ENCODE measurements around the gene SCIN.
"Not testable (repeated sequence)": the region's sequence is repeated elsewhere in the genome, so short reads cannot be mapped to it uniquely, and the experiment has no call there.

SCIN gene

DNA sequence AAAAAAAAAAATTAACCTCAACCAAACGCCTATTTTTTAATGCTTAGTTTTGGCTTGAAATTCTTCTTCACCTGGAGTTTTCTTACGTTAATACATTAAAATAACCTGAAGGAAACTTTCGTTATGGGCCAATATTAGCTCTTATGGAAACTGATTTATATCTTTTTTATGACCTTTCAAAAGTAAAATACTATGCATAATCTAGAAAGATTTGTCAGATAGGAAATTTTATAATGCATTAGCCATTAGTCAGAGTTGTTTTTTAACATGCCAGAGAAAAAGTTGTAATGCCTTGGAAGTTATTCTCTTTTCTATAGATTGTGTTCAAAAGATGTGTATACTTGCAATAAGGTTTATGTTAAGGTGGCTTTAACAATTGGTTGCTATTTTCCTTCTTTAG lies 82.6 kb downstream of the SCIN start:
- Histone ChIP-seq H3K36me3 (ENCODE audit: control insufficient read depth in 1 of 2, insufficient read depth in 2 of 2, low read length in 2 of 2) (no peaks in the 10 kb centered on the region), H3K9me3 (ENCODE audit: control insufficient read depth in 1 of 2, low read length in 2 of 2) (no peaks in the 10 kb centered on the region), H3K27me3 (ENCODE audit: low read depth, low read length) (no peaks in the 10 kb centered on the region), H3K27ac (ENCODE audit: low read length) (no peak overlapping the region), H3K4me3 (ENCODE audit: low read depth in 1 of 2, low read length in 2 of 2) (no peak overlapping the region), H3K4me1 (ENCODE audit: control insufficient read depth in 1 of 2, insufficient read depth in 2 of 2, low read length in 2 of 2) (no peaks in the 10 kb centered on the region)

- no peaks in the 10 kb centered on the region for H3K9me3 ChIP-seq (ENCODE audit: control insufficient read depth in 1 of 2, low read length in 2 of 2)
- H3K27ac ChIP-seq (ENCODE audit: low read length): no peak overlapping the region
- no peak overlapping the region for H3K4me3 ChIP-seq (ENCODE audit: low read depth in 1 of 2, low read length in 2 of 2)
- H3K36me3 ChIP-seq (ENCODE audit: control insufficient read depth in 1 of 2, insufficient read depth in 2 of 2, low read length in 2 of 2): no peaks in the 10 kb centered on the region
- no peaks in the 10 kb centered on the region for H3K27me3 ChIP-seq (ENCODE audit: low read depth, low read length)
- H3K4me1 ChIP-seq (ENCODE audit: control insufficient read depth in 1 of 2, insufficient read depth in 2 of 2, low read length in 2 of 2): no peaks in the 10 kb centered on the region
Observed at GRCh38 chr7:12653518-12653917, 83.0 kb downstream of the SCIN start.

DNA sequence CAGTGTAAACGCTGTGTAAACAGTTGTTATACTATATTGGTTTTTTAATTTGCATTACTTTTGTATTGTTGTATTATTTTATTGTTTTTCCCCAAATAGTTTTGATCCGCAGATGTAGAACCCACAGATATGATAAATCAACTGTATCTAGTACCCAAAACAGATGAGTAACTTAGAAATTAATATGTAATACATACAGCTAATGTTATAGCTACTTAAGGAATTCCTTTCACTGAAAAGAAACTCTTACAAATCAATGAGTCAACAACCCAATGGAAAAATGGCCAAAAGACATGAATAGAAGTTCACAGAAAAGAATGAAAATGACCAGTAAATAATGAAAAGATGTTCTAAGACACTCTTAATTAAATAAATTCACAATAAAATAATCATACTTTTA lies 84.6 kb downstream of the SCIN start:
- Histone ChIP-seq H3K9me3 (ENCODE audit: control insufficient read depth in 1 of 2, low read length in 2 of 2) (no peaks in the 10 kb centered on the region), H3K27ac (ENCODE audit: low read length) (no peak overlapping the region), H3K4me1 (ENCODE audit: control insufficient read depth in 1 of 2, insufficient read depth in 2 of 2, low read length in 2 of 2) (no peaks in the 10 kb centered on the region), H3K36me3 (ENCODE audit: control insufficient read depth in 1 of 2, insufficient read depth in 2 of 2, low read length in 2 of 2) (no peaks in the 10 kb centered on the region), H3K4me3 (ENCODE audit: low read depth in 1 of 2, low read length in 2 of 2) (no peak overlapping the region), H3K27me3 (ENCODE audit: low read depth, low read length) (no peaks in the 10 kb centered on the region)

- not testable (repeated sequence) for H3K4me3 ChIP-seq (ENCODE audit: low read depth in 1 of 2, low read length in 2 of 2); H3K4me1 ChIP-seq (ENCODE audit: control insufficient read depth in 1 of 2, insufficient read depth in 2 of 2, low read length in 2 of 2); H3K9me3 ChIP-seq (ENCODE audit: control insufficient read depth in 1 of 2, low read length in 2 of 2); H3K27ac ChIP-seq (ENCODE audit: low read length); H3K36me3 ChIP-seq (ENCODE audit: control insufficient read depth in 1 of 2, insufficient read depth in 2 of 2, low read length in 2 of 2); H3K27me3 ChIP-seq (ENCODE audit: low read depth, low read length)
Observed at GRCh38 chr7:12660423-12660822, 89.9 kb downstream of the SCIN start.

DNA sequence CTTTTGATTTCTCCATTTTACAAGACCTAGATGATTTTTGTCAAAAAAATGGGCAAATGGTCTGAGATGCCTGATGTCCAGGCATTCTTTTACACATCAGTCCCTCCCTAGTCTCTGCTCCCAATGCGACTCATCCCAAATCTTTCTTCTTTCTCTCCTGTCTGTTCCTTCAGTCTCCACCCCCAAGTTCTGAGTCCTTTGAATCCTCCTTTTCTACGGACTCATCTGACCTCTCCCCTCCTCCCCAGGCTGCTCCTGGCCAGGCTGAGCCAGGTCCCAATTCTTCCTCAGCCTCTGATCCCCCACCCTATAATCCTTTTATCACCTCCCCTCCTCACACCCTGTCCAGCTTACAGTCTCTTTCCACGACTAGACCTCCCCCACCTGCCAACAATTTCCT lies 90.5 kb downstream of the SCIN start:
- H3K27me3 ChIP-seq (ENCODE audit: low read depth, low read length); H3K9me3 ChIP-seq (ENCODE audit: control insufficient read depth in 1 of 2, low read length in 2 of 2); H3K4me3 ChIP-seq (ENCODE audit: low read depth in 1 of 2, low read length in 2 of 2); H3K4me1 ChIP-seq (ENCODE audit: control insufficient read depth in 1 of 2, insufficient read depth in 2 of 2, low read length in 2 of 2); H3K27ac ChIP-seq (ENCODE audit: low read length); H3K36me3 ChIP-seq (ENCODE audit: control insufficient read depth in 1 of 2, insufficient read depth in 2 of 2, low read length in 2 of 2): not testable (repeated sequence)

GRCh38 chr7:12661581-12661980 lies 91.1 kb downstream of the SCIN start:
- Histone ChIP-seq H3K4me3 (ENCODE audit: low read depth in 1 of 2, low read length in 2 of 2) (no peak overlapping the region), H3K27me3 (ENCODE audit: low read depth, low read length) (no peaks in the 10 kb centered on the region), H3K4me1 (ENCODE audit: control insufficient read depth in 1 of 2, insufficient read depth in 2 of 2, low read length in 2 of 2) (peaks cover 0 to 4% of the 10 kb centered on the region in 2 donors), H3K27ac (ENCODE audit: low read length) (no peak overlapping the region), H3K36me3 (ENCODE audit: control insufficient read depth in 1 of 2, insufficient read depth in 2 of 2, low read length in 2 of 2) (no peaks in the 10 kb centered on the region), H3K9me3 (ENCODE audit: control insufficient read depth in 1 of 2, low read length in 2 of 2) (no peaks in the 10 kb centered on the region)

GRCh38 chr7:12670000-12670729 lies 99.6 kb downstream of the SCIN start:
- Histone ChIP-seq H3K4me1 (ENCODE audit: control insufficient read depth in 1 of 2, insufficient read depth in 2 of 2, low read length in 2 of 2) (peaks cover 0 to 7% of the 10 kb centered on the region in 2 donors), H3K9me3 (ENCODE audit: control insufficient read depth in 1 of 2, low read length in 2 of 2) (no peaks in the 10 kb centered on the region), H3K36me3 (ENCODE audit: control insufficient read depth in 1 of 2, insufficient read depth in 2 of 2, low read length in 2 of 2) (no peaks in the 10 kb centered on the region), H3K4me3 (ENCODE audit: low read depth in 1 of 2, low read length in 2 of 2) (no peak overlapping the region), H3K27me3 (ENCODE audit: low read depth, low read length) (no peaks in the 10 kb centered on the region), H3K27ac (ENCODE audit: low read length) (peak overlapping the region; percentile 53)

DNA sequence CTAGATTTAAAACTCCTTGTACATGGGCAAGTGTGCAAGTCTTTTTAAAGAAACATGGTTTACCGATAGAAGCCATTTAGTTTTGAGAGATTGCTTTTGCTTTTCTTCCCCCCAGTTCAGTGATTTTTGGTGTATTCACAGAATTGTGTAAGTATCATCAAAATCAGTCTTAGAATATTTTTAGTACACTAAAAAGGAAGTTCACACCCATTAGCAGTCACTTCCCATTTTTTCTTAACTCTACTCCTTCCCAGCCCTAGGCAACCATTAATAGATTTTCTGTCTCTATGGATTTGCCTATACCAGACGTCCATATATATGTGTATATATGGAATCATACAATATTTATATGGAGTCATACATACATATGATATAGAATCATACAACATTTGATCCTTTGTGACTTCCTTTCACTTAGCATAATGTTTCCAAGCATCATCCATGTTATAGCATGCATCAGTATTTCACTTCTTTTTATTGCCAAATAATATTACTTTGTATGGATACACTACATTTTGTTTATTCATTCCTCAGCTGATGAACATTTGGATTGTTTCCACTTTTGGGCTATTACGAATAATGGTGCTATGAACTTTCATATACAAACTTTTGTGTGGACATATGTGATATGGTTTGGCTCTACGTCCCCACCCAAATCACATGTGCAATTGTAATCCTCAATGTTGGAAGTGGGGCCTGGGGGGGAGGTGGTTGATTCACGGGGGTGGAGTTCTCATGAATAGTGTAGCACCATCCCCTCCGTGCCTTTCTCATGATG lies 100.4 kb downstream of the SCIN start:
- Histone ChIP-seq H3K27me3 (ENCODE audit: low read depth, low read length) (no peaks in the 10 kb centered on the region), H3K27ac (ENCODE audit: low read length) (peak overlapping the region; percentile 53), H3K4me1 (ENCODE audit: control insufficient read depth in 1 of 2, insufficient read depth in 2 of 2, low read length in 2 of 2) (peaks cover 0 to 7% of the 10 kb centered on the region in 2 donors), H3K4me3 (ENCODE audit: low read depth in 1 of 2, low read length in 2 of 2) (no peak overlapping the region), H3K9me3 (ENCODE audit: control insufficient read depth in 1 of 2, low read length in 2 of 2) (peaks cover 0 to 4% of the 10 kb centered on the region in 2 donors), H3K36me3 (ENCODE audit: control insufficient read depth in 1 of 2, insufficient read depth in 2 of 2, low read length in 2 of 2) (no peaks in the 10 kb centered on the region)

- H3K27ac ChIP-seq (ENCODE audit: low read length); H3K4me1 ChIP-seq (ENCODE audit: control insufficient read depth in 1 of 2, insufficient read depth in 2 of 2, low read length in 2 of 2); H3K36me3 ChIP-seq (ENCODE audit: control insufficient read depth in 1 of 2, insufficient read depth in 2 of 2, low read length in 2 of 2); H3K4me3 ChIP-seq (ENCODE audit: low read depth in 1 of 2, low read length in 2 of 2); H3K9me3 ChIP-seq (ENCODE audit: control insufficient read depth in 1 of 2, low read length in 2 of 2); H3K27me3 ChIP-seq (ENCODE audit: low read depth, low read length): not testable (repeated sequence)
Observed at GRCh38 chr7:12673436-12673835, 102.9 kb downstream of the SCIN start.

GRCh38 chr7:12674053-12674452 lies 103.5 kb downstream of the SCIN start:
- Histone ChIP-seq H3K4me1 (ENCODE audit: control insufficient read depth in 1 of 2, insufficient read depth in 2 of 2, low read length in 2 of 2) (no peaks in the 10 kb centered on the region), H3K4me3 (ENCODE audit: low read depth in 1 of 2, low read length in 2 of 2) (no peak overlapping the region), H3K36me3 (ENCODE audit: control insufficient read depth in 1 of 2, insufficient read depth in 2 of 2, low read length in 2 of 2) (no peaks in the 10 kb centered on the region), H3K27me3 (ENCODE audit: low read depth, low read length) (no peaks in the 10 kb centered on the region), H3K27ac (ENCODE audit: low read length) (no peak overlapping the region), H3K9me3 (ENCODE audit: control insufficient read depth in 1 of 2, low read length in 2 of 2) (peaks cover 0 to 5% of the 10 kb centered on the region in 2 donors)

DNA sequence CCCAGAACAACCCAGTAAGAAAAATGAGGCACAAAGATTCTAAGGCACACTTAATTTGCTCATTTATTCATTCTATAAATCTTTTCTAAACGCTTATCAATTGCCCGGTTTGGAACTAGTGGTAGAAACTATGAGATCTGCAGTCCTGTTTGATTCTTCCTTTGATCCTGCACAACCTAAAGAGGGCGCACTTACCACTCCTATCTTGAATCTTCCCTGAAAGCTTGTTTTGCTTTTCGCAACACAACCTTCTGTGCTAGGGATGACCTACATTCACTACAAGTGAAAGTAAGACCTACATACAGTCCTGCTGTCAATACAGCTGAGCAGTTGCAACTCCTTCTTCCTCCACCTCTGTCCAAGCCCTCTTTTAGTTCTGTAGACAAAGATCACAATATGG lies 104.3 kb downstream of the SCIN start:
- H3K27me3 ChIP-seq (ENCODE audit: low read depth, low read length): no peaks in the 10 kb centered on the region
- no peak overlapping the region for H3K27ac ChIP-seq (ENCODE audit: low read length)
- H3K4me3 ChIP-seq (ENCODE audit: low read depth in 1 of 2, low read length in 2 of 2): no peak overlapping the region
- H3K36me3 ChIP-seq (ENCODE audit: control insufficient read depth in 1 of 2, insufficient read depth in 2 of 2, low read length in 2 of 2): no peaks in the 10 kb centered on the region
- H3K4me1 ChIP-seq (ENCODE audit: control insufficient read depth in 1 of 2, insufficient read depth in 2 of 2, low read length in 2 of 2): no peaks in the 10 kb centered on the region
- H3K9me3 ChIP-seq (ENCODE audit: control insufficient read depth in 1 of 2, low read length in 2 of 2): peaks cover 0 to 5% of the 10 kb centered on the region in 2 donors
